NCI-H2081 (cell line): ENCODE data around the gene MET.
A peak's percentile ranks its signal among the peaks of the same experiment; 100 is the strongest.

Experiments used
- DNase-seq, 2 experiments: peaks; one replicate each; lab custom pipeline; 2025; lab: John Stamatoyannopoulos, UW

The MET gene

GRCh38 chr7:116665332-116665996, 6.5 kb upstream of the MET start:
- no peak for DNase-seq

GRCh38 chr7:116669769-116670168, 2.2 kb upstream of the MET start:
- no peak for DNase-seq

DNA sequence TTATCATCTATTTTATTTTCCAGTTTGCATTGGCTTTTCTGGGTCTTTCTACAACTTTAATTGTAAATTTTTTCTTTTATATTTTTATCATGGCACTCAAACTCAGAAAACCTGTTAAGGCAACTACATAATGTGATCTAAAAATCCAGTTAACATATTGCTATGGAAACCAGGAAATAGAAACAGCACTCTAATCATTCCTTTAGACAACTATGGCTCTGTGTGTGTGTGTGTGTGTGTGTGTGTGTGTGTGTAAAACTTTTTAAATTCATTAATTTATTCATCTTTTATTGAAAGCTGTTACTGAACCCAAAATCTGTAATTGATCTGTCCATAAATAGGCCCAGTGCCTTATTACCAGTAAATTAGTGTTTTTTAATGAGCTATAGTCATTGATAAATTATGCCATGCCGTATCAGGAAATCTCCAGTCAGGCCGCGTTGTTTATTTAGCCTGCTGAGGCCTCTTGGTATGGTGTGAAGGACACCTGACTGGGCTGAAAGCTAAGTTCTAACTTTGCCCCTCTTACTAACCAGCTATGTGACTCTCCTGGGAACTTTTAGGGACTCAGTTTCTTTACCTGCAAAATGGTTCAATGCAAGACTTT, 1.5 kb upstream of the MET start:
- no peak for DNase-seq

- DNase-seq = no peak
Observed at GRCh38 chr7:116671111-116671510, 885 bp upstream of the MET start.

DNA sequence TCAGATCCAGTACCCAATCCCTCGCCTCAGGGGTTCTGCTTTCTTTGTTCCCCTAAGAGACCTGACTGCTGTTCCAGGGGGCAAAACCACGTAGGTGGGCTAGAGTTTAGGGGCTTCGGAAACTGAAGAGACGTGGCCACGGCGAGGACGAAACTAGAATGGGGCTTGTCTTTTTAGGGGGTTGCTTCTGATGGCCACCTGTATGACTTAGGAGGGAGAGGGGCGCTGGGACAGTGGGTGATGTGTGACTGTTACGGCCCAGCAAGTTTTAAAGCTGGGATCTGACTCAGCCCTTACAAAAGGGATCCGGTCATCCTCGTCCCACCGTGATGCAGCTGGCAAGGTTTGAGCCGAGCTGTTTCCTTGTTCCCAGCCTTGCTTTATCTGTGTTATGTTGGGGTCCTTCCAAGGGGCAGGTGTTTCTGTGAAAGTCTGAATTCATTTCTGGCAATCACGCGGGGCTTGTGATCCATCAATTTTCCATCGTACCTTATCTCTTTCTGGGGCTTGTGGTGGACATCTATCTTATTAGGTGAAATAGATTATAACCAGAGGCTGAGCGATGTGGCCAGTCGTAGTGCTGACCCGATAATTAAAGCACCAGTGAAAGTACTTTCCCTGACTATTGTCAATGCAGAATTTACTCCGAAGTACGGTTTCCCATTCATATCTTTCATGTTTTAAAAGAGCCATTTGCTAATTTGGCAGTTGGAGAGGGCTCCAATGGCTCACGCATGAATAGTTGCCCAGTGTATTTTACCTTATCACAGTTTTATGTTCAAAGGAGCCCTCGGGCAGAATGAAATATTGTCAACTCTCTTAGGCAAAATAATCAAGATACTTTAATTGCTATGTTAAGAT, 830 bp downstream of the MET start:
- DNase-seq = peak; percentile 10 to 56

- DNase-seq = peak in 1 of 2 experiments; percentile 58
Observed at GRCh38 chr7:116673457-116673865, 1.5 kb downstream of the MET start.

- DNase-seq = peak in 1 of 2 experiments; percentile 49
Observed at GRCh38 chr7:116674508-116675173, 2.6 kb downstream of the MET start.

- DNase-seq = no peak
Observed at GRCh38 chr7:116675812-116676355, 3.9 kb downstream of the MET start.

DNA sequence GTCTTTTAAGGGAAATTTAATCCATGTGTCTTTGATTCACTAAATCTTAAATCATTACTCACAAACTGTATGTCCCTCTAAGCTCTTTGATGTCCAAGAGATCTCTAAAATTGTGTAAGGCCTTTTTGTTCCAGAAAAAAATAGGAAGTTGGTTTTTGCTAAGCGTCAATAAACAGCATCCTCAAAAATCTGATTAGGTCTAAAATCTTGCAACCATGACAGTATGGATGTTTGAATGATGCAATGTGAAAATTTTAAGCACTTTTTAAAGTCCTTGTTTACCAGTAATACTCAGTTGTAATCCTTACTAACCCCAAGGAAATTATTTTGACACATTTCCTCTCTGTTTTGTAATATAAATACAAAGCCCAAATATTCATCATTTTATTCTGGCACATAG, 6.8 kb downstream of the MET start:
- no peak for DNase-seq

DNA sequence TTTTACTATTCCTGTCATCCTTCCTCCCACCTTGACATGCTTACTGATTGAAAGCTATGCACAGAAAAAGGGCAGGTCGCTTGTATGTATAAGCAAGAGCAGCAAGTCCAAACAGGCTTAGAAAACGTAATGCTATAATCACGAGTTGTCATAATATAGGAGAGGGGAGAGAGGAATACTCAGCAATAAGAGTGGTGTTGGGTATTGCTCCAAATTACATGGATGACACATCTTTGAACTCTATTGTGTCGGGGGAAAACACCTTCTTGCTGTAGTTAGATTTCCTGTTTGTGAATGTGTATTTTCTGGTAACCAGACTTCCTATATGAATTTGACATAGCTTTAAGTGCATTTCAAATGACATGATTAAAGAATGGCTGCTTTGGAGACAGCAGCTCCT, 7.5 kb downstream of the MET start:
- peak; percentile 33 to 49 for DNase-seq

- DNase-seq = no peak
Observed at GRCh38 chr7:116683786-116684185, 11.8 kb downstream of the MET start.

- DNase-seq = no peak
Observed at GRCh38 chr7:116686033-116686432, 14.0 kb downstream of the MET start.

DNA sequence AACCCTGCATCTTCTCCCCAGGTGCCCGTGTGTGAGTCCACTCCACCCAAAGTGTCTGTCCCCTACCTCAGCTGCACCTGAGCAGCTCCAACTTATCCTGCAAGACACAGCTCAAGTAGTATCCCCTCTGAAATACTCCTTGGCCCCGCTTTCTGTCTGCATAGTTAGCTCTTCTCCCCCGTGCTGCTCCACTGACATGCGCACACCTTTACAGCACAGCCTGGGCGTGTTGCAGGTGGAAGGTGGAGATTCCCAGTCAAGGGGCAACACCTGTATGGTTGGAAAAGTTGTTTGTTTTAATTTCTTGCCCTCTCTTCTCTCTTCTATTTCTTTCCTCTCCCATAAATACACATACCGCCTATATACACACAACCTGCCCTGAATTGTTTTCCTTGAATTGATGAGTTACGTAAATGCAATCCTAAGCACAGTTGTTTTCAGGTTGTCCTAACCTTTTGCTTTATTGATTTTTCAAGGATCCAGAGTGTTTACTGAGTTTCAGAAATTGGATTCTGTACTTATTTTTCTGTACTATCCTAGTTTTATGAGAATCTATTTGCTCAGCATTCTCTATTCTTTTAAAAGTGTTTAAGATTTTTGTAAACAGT, 14.9 kb downstream of the MET start:
- no peak for DNase-seq

DNA sequence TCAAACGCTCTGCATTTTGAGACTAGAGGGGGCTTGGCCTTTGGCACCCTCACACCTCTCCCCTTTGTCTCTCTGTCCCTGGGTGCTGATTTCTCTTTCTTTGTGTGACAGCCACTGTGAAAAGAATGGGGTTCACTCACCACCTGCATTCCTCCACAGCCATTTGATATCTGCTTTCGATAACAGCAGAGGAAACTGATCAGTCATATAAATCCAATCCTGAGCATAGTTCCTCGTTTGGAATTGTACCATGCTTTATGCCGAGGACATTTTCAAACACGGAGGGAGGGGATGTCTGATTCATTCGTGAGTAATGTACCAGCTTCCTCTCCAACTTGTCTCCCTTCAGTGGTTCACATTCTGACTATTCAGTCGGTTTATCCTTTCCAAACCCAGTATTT, 15.8 kb downstream of the MET start:
- DNase-seq = no peak

DNA sequence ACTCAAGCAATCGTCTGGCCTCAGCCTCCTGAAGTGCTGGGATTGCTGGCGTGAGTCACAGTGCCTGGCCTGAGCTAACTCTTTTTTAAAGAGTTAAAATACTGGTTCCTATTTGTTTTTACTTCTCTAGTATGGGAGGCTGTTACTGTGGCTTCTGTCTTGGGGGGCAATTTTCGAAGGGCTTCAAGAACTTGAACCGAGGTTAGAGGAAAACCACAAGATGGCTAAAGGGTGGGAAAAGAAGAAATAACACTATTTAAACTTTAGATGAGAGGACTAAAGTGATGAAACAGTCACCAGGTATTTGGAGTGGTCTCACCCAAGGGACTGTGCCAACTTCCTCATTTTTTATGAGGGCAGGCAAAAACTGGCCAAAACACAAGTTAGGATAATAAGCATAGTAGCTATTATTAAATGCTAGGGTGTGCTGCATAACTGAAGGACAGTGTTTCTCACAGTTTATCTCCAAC, 17.8 kb downstream of the MET start:
- DNase-seq = no peak

DNA sequence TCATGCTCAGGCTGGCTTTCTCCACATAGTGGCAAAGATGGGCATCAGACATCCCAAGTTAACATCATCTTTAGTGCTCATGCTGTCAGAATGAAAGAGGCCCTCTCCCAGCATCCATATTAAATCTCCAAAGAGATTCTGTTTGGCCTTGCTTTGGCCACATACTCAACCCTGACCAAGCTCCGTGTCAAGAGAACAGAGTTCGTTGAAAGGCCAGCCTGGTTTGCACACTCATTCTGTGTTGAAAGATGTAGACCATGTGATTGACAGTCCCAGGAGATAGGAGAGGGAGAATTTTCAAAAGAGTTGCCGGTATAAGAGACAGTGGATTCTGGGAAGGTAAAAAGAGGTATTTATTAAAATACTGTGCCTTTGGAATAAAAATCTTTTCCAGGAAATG, 19.7 kb downstream of the MET start:
- no peak for DNase-seq

- DNase-seq = no peak
Observed at GRCh38 chr7:116692401-116693308, 20.7 kb downstream of the MET start.

DNA sequence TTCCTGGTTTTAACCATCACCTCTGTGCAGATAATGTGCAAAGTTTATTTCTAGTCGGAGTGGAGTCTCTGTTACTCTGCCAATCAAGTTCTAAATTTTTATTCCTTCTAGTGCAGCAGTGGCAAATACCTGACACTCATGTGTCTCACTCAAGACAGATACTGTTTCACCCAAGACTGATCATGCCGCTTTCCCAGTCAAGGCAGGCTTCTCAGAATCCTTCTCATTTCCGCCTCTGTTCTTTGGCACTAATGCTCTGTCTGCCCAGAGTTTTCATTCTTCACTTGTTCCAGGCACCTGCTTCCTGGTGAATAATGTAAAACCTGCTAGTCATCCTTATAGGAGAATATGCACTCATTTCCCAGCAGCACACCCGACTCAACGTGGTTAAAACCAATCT, 24.7 kb downstream of the MET start:
- peak in 1 of 2 experiments; percentile 30 for DNase-seq

GRCh38 chr7:116697152-116697551, 25.2 kb downstream of the MET start:
- DNase-seq = peak in 1 of 2 experiments; percentile 30

DNA sequence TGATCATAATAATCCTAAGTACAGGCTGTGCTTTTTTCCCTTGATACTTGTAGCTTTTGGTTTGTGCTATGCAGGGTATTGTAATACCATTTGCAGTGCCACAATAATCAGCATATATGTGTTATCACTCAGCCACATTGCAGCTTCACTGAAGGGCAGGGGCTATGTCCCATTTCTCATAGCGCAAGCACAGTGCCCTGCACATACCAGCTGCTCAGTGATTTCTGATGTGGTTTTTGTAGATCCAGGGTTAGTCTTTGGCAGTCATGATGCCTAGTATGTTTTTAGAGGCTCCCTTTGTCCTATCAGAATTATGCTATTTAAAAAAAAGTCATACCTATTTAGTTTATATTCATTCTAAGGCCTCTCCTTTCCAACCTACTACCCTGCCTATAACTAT, 25.8 kb downstream of the MET start:
- peak in 1 of 2 experiments; percentile 19 for DNase-seq
